Skeletal muscle satellite cell (primary cell): ENCODE data around the gene STAG1.
"Not testable (repeated sequence)": the region's sequence is repeated elsewhere in the genome, so short reads cannot be mapped to it uniquely, and the experiment has no call there.

Source experiments
- H3K27me3 ChIP-seq: 2 replicates; pipeline ENCODE4 v1.7.0; 2013; ENCODE audit warnings: low read length; ENCODE audit not compliant: control insufficient read depth, insufficient read depth
- H3K36me3 ChIP-seq: 2 replicates; pipeline ENCODE4 v1.7.0; 2013; ENCODE audit warnings: mild to moderate bottlenecking, control low read depth, low read length; ENCODE audit not compliant: insufficient read depth
- H3K4me1 ChIP-seq: 2 replicates; pipeline ENCODE4 v1.7.0; 2013; ENCODE audit warnings: low read length; ENCODE audit not compliant: control insufficient read depth, insufficient read depth
- H3K4me2 ChIP-seq: 2 replicates; pipeline ENCODE4 v1.7.0; 2013; ENCODE audit warnings: mild to moderate bottlenecking, low read length
- H3K4me3 ChIP-seq: 2 replicates; pipeline ENCODE4 v1.7.0; 2013; ENCODE audit warnings: low read length
- H3K9ac ChIP-seq: 2 replicates; pipeline ENCODE4 v1.7.0; 2013; ENCODE audit warnings: mild to moderate bottlenecking, low read depth, low read length, moderate library complexity
- H3K9me3 ChIP-seq: replicated peaks from 2 replicates; pipeline ENCODE4 v1.7.0; 2013; ENCODE audit warnings: mild to moderate bottlenecking, control low read depth, low read length

Gene STAG1

DNA sequence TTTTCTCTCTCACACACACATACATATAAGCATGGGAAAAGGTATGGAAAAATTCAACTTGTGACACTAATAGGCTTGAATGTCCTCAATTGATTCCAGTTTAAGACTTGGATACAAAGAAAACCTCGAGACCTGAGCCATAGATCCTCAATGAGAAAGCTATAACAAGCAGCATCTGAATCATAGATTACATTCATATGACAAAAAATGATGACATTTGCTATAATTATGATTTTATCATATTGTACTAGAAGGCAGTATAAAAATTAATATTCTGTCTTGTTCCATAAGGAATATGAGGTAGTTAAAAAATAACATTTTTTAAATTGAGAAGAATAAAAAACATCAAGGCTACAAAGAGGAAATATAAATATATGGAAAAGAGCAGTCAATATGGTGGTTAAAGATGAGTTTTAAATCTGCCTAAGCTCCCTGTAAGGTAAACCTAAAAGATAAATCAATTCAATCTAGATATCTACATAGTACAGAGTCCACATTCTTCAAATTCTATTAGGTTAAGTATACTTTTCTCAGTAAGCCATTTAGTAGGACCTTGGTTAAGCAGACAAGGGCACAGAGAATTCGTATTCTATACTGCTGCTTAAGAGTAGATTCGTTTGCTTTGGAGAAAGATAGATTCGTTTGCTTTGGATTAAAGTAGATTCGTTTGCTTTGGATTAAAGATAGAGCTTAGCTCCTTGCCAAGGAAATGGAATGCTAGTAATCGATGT is 175.7 kb downstream of the STAG1 start:
- no peak overlapping the region for H3K9ac ChIP-seq
- H3K4me1 ChIP-seq, result peaks cover 10% of the 10 kb centered on the region
- H3K9me3 ChIP-seq, result no peaks in the 10 kb centered on the region
- no peak overlapping the region for H3K4me2 ChIP-seq
- no peak overlapping the region for H3K4me3 ChIP-seq
- H3K36me3 ChIP-seq, result no peaks in the 10 kb centered on the region
- no peaks in the 10 kb centered on the region for H3K27me3 ChIP-seq

- no peaks in the 10 kb centered on the region for H3K27me3 ChIP-seq
- no peak overlapping the region for H3K4me3 ChIP-seq
- H3K9ac ChIP-seq, result no peak overlapping the region
- H3K36me3 ChIP-seq, result no peaks in the 10 kb centered on the region
- peaks cover under 1% of the 10 kb centered on the region for H3K4me1 ChIP-seq
- no peak overlapping the region for H3K4me2 ChIP-seq
- H3K9me3 ChIP-seq, result no peaks in the 10 kb centered on the region
Measured at GRCh38 chr3:136567599-136568188, 184.5 kb downstream of the STAG1 start.

GRCh38 chr3:136564962-136565361 is 187.2 kb downstream of the STAG1 start:
- not testable (repeated sequence) for H3K27me3 ChIP-seq, H3K9ac ChIP-seq, H3K9me3 ChIP-seq, H3K4me3 ChIP-seq, H3K4me1 ChIP-seq, H3K36me3 ChIP-seq, H3K4me2 ChIP-seq

- Histone ChIP-seq H3K36me3 (no peaks in the 10 kb centered on the region), H3K4me2 (no peak overlapping the region), H3K4me1 (no peaks in the 10 kb centered on the region), H3K27me3 (no peaks in the 10 kb centered on the region), H3K4me3 (no peak overlapping the region), H3K9ac (no peak overlapping the region), H3K9me3 (no peaks in the 10 kb centered on the region)
Measured at GRCh38 chr3:136562026-136562425, 190.2 kb downstream of the STAG1 start.

DNA sequence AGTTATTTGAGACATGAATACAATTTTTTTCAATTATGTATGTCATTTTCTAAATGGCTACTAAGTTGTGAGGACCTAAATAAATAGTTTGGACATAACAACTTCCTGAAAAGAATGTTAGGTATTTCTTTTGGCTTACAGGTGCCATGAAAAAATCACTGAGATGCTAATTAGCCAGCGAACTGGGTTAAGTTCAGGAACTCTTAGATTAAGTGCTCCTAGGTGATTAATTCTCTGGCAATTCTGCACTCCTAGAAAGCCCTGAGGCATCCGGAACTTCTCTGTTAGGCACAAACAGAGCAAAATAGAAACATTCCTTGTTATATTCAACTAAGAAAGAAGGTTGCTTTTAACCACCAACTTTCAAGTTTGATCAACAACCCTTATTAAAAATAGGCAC is 192.3 kb downstream of the STAG1 start:
- Histone ChIP-seq H3K4me1 (no peaks in the 10 kb centered on the region), H3K27me3 (no peaks in the 10 kb centered on the region), H3K36me3 (no peaks in the 10 kb centered on the region), H3K9ac (no peak overlapping the region), H3K4me2 (no peak overlapping the region), H3K9me3 (no peaks in the 10 kb centered on the region), H3K4me3 (no peak overlapping the region)

DNA sequence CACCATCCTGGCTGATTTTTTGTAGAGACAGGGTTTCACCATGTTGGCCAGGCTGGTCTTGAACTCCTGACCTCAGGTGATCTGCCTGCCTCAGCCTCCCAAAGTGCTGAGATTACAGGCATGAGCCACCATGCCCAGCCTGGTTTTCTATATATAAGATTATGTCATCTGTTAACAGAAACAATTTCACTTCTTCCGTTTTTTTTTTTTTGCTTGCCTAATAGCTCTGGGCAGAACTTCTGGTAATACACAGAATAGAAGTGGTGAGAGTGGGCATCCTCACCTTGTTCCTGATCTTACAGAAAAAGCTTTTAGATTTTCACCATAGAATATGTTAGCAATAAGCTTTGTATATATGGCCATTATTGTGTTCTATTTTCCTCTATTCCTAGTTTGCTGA is 202.7 kb downstream of the STAG1 start:
- not testable (repeated sequence) for H3K36me3 ChIP-seq, H3K4me1 ChIP-seq, H3K4me2 ChIP-seq, H3K4me3 ChIP-seq, H3K27me3 ChIP-seq, H3K9ac ChIP-seq, H3K9me3 ChIP-seq

DNA sequence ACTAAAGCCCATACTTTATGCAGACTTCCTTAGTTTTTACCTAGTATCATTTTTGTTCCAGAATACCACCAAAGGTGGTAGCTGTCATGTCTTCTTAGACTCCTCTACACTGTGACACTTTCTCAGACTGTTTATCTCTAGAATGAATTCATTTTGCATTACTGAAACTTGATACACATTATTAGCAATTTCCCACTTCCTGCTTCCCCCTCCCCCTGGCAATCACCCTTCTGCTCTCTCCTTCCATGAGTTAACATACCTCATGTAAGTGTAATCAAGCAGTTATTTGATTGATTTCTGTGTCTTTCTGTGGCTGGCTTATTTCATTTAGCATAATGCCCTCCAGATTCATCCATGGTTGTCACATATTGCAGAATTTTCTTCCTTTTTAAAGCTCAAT is 204.9 kb downstream of the STAG1 start:
- Histone ChIP-seq H3K4me2 (no peak overlapping the region), H3K9me3 (no peaks in the 10 kb centered on the region), H3K36me3 (peaks cover 3% of the 10 kb centered on the region), H3K4me3 (no peak overlapping the region), H3K27me3 (no peaks in the 10 kb centered on the region), H3K4me1 (peaks cover 21% of the 10 kb centered on the region), H3K9ac (no peak overlapping the region)

DNA sequence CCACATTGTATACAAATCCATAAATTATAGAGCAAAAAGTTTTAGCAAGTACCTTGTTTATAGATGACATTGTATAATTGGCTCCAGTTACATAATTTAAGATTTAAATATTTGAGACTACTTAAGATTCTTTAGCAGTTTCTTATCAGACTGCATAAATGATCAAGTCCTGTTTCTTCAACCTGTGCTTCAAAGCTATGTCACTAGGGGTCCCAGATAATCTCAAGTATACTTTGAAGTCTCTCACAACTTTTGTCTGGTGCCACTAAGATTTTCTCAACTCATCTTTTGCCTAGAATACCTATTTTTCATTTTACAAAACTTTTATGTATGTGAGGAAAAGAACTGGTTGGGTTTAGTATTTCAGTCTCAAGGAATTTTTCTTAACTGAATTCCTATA is 205.5 kb downstream of the STAG1 start:
- H3K9ac ChIP-seq, result no peak overlapping the region
- peaks cover 1% of the 10 kb centered on the region for H3K36me3 ChIP-seq
- H3K9me3 ChIP-seq, result no peaks in the 10 kb centered on the region
- peaks cover 21% of the 10 kb centered on the region for H3K4me1 ChIP-seq
- H3K4me2 ChIP-seq, result no peak overlapping the region
- H3K4me3 ChIP-seq, result no peak overlapping the region
- H3K27me3 ChIP-seq, result no peaks in the 10 kb centered on the region

DNA sequence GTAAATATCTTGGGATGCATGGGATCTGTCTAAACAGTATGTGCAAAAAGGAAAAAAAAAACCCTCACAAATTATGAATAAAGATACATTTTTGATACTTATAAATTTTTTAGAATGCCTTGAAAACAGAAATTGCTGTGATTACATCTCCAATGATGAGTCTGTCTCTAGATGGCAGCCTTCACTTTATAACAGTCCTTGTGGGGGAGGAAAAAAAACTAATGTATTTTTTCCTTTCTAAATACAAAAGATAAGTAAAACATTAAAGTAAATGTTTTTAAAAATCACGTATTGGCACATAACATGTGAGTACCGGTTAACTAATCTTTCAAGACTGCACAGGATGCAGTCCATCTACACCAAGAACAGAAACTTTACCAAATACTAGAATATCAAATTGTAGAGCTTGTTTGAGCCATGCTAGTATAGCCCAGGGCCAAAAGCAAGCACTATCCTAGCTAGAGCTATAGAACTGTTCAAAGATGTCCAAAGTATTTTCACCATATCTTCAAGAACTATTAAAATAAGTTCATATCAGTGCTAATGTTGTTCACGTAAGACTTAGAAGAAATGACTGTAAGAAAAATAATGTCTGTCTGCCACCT is 206.4 kb downstream of the STAG1 start:
- H3K27me3 ChIP-seq, result no peaks in the 10 kb centered on the region
- no peak overlapping the region for H3K4me3 ChIP-seq
- H3K9me3 ChIP-seq, result no peaks in the 10 kb centered on the region
- peaks cover 21% of the 10 kb centered on the region for H3K4me1 ChIP-seq
- no peaks in the 10 kb centered on the region for H3K36me3 ChIP-seq
- H3K9ac ChIP-seq, result no peak overlapping the region
- H3K4me2 ChIP-seq, result no peak overlapping the region

DNA sequence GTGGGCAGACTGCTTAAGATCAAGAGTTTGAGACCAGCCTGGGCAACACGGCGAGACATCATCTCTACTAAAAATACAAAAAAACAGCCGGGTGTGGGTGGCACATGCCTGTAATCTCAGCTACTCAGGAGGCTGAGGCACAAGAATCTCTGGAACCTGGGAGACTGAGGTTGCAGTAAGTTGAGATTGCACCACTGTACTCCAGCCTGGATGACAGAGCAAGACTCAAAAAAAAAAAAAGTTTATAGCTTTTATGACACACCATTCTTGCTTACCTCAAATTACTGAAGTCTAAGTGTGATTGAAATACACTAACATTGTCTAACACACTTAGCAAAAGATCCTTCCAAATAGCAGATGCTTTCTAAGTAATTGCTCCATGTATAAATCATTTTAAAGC is 207.6 kb downstream of the STAG1 start:
- Histone ChIP-seq H3K4me2 (no peak overlapping the region), H3K4me3 (no peak overlapping the region), H3K27me3 (no peaks in the 10 kb centered on the region), H3K9me3 (no peaks in the 10 kb centered on the region), H3K4me1 (peaks cover 21% of the 10 kb centered on the region), H3K36me3 (no peaks in the 10 kb centered on the region), H3K9ac (no peak overlapping the region)

GRCh38 chr3:136543385-136543784 is 208.8 kb downstream of the STAG1 start:
- no peak overlapping the region for H3K9ac ChIP-seq
- no peaks in the 10 kb centered on the region for H3K36me3 ChIP-seq
- H3K27me3 ChIP-seq, result no peaks in the 10 kb centered on the region
- H3K9me3 ChIP-seq, result no peaks in the 10 kb centered on the region
- H3K4me2 ChIP-seq, result no peak overlapping the region
- peaks cover 21% of the 10 kb centered on the region for H3K4me1 ChIP-seq
- no peak overlapping the region for H3K4me3 ChIP-seq

GRCh38 chr3:136535906-136536305 is 216.3 kb downstream of the STAG1 start:
- Histone ChIP-seq H3K9ac (no peak overlapping the region), H3K4me1 (no peaks in the 10 kb centered on the region), H3K4me2 (no peak overlapping the region), H3K36me3 (no peaks in the 10 kb centered on the region), H3K4me3 (no peak overlapping the region), H3K27me3 (no peaks in the 10 kb centered on the region), H3K9me3 (no peaks in the 10 kb centered on the region)
